NK-92 (cell line): Measurements from ENCODE around the gene NUDT5.
"Not testable (repeated sequence)": the region's sequence is repeated elsewhere in the genome, so short reads cannot be mapped to it uniquely, and the experiment has no call there.

Experiments used
- DNase-seq: peaks from one replicate; lab custom pipeline; 2025; ENCODE audit not compliant: unreplicated experiment; lab: John Stamatoyannopoulos, UW

NUDT5 gene

DNA sequence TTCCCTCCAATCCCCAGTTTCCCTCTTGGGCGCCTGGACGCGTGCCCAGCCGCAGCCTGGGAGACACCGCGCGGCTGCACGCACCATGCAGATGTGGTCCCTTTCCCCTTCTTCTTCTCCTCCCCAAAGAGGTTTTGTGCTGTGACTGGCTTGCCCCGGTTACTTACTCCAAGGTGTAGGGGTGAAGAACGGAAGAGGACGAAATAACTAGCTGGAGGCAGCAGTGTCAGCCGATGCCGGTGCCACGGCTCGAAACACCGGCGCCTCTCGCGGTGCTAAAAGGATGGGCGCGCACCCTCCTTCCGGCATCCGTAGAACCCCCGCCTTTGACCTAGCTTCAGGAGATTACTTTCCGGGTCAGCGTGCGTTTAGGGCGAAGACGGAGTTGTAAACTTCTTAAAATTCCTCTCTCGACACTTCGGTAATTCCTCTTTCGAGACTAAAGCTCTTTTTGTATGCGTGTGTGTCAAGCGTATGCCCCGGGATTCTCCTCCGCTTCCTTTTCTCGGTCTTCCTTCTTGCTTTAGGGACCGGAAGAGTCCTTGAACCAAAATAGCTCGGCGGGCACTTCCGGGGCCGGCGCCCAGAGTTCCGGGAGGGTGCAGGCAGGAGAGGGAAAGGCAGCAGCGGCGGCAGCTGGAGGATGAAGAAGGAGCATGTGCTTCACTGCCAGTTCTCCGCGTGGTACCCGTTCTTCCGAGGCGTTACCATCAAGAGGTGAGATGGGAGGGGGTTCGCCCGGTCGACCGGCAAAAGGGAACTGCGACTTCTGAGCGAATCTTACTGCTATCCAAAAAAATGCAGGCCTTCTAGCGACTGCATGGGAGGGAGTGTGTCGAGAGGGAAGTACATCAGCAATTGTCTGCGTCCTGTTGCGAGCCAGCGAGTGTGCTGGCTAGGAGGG is at the start of gene NUDT5, which contains the start of gene CDC123:
TSS of gene NUDT5 (minus strand) at position 289 of the 904 bp plus-strand sequence. CDS start 9,600 bp downstream, outside the sequence.
TSS of gene CDC123 (plus strand) at position 586 of the 904 bp plus-strand sequence. CDS start at position 644, 58 bp downstream.
- no peak for DNase-seq

DNA sequence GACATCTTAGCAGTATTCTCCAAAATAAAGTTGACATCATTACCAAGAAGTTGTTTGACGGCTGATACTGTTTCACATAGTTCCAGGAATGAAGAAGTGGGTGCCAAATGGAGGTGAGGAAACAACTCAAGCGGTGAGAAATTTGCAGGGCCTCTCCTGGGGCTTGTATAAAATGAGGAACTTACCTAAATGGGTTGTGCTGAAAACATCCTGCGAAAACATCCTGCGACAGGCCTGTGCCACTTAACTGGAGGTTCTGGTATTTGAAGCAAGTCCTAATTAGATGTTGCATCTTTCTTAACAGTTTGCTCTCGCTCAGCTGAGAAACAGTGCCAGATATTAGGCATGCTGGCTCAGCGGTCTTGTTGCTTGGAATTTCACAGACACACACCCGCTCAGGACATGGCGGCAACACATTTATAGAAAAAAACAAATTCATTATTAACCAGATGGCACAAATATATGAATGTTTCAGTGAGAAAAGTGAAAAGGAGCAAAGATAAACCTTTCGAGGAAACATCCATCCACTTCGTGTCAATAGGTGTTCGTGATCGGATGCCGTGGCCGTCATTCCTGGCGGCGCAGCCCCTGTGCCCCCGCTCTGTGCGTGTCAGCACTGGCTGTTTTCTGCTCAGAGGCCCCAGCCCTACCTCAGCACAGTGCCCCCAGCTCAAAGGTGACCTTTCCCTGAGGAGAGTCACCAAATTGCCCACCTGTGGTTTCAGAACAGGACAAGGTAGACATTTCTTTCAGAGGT is 48.4 kb upstream of the NUDT5 start:
- no peak for DNase-seq

DNA sequence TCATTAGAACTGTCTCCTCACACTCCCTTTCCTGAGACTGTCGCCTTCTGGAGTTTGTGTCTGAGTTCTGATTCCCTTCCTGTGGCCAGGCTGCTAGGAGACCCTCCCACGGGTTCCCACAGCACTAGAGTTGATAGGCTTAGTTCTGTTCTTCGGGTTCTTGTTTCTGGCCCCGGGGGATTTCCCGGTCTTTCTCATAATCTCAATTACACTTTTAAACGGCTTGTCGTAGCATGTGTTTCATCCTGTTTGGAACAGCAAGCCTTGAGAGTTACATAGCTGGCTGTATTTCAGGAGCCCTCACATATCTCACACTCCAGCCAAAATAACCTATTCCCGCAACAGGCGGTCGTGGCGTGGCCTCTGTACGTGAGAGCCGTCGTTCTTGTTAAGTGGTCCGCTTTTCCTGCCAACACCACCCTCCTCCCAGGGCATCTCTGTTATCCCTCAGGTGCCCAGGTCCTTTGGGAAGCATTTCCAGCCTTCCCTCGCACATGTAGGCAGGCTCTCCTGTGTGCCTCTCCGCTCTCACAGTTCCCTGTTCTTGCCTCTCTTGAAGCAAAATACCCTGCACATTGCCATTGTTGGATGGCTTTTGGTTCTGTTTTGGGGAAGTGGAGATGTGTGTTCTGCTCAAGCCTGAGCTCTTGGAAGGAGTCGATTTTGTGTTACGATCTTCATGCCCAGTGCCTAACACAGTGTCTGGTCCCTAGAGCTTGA is 46.3 kb upstream of the NUDT5 start:
- no peak for DNase-seq

DNA sequence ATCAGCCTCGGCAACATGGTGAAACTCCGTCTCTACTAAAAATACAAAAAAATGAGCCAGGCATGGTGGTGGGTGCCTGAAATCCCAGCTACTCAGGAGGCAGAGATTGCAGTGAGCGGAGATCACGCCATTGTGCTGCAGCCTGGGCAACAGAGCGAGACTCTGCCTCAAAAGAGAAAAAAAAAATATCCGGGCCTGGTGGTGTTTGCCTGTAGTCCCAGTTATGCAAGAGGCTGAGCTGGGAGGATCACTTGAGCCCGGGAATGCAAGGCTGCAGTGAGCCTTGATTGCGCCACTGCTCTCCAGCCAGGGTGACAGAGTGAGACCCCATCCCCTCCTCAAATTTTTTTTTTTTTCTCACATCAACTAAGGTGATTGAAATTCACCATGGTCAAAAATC is 43.1 kb upstream of the NUDT5 start:
- DNase-seq: no peak

DNA sequence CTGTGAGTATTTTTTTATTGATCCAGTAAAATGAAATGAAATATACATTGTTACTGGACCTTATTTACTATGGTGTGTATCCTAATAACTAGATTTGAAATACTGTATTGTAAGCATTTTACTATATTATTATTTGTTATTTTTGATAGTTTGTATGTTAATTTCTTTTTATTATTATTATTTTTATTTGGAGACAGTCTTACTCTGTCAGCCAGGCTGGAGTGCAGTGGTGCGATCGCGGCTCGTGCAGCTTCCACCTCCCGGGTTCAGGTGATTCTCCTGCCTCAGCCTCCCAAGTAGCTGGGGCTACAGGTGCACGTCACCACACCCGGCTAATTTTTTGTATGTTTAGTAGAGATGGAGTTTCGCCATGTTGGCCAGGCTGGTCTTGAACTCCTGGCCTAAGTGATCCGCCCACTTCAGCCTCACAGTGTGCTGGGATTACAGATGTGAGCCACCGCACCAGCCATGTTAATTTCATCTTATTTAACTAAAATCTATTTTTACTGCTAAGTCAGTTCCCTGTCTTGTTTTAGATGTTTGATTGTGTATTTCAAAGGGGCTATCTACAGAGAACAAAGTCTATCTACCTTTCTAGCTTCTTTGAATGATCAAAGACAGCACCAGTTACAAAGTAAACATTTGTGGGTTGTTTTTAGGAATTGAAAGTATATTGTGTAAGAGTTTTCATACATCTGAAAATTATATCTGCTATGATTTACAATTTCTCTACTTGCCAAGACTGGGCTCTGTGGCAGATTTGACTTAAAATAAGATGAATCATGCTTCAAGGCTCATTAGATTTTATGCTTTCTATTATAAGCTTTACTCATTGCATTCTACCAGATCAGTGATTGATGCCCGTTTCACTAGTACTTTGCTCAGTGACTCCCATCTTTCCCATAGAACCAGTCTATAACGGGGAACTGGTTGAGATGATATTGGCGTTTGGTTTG is 41.9 kb upstream of the NUDT5 start:
- DNase-seq: no peak

DNA sequence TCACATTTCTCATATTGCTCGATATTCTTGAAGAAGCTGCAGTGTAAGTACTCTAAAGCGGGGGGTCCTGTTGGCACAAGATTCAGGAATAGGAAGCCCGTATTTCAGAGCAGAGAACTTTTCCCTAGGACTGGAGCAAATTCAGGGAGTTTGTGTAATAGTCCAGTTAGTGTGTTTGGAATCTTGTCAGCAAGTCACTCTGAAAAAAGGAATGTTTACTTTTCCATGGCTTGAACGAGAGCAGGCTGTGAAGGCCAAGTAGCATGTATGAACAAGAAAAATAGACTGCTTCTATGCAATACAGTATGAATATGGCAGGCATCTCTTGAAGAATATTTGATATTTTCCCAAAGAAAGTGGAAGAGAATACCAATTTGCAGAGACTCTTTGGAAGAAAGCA is 40.1 kb upstream of the NUDT5 start:
- DNase-seq: no peak

DNA sequence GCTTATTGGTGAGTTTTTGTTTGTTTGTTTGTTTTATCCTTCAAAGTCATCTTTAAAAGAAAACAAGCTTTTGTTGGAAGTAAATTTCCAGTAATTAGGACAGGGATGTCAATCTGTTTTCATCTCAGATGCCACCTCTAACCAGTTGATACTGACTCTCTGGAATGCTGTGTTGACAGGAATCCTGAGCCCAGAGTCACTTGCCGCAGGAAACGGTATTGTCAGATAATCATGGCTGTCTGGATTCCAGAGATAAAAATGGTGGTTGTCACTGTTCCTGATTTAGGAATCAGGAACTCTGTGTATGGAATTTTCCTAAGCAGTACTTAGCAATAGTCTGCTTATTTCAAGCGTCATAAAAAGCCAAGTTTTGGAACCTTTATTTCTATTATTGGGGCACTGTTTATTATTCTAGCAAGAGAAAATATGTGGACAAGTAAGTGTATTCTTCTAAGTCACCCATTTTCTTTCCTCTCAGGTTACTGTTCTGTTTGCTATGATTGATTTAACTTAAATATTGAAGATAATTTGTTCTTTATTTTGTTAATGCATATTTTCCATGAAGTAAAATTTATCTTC is 39.5 kb upstream of the NUDT5 start:
- no peak for DNase-seq

DNA sequence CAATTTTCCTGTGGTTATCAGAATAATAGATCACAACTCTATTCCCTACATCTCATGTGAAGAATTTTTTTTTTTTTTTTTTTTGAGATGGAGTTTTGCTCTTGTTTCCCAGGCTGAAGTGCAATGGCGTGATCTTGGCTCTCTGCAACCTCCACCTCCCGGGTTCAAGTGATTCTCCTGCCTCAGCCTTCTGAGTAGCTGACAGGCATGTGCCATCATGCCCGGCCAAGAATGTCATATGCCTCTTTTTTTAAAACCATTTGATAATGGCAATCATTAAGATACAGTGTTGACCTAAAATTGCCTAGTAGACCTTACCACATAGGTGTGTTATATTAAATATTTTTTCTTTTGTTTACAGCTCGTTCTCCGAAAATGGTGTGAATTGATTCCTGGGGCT is 39.0 kb upstream of the NUDT5 start:
- DNase-seq: not testable (repeated sequence)

DNA sequence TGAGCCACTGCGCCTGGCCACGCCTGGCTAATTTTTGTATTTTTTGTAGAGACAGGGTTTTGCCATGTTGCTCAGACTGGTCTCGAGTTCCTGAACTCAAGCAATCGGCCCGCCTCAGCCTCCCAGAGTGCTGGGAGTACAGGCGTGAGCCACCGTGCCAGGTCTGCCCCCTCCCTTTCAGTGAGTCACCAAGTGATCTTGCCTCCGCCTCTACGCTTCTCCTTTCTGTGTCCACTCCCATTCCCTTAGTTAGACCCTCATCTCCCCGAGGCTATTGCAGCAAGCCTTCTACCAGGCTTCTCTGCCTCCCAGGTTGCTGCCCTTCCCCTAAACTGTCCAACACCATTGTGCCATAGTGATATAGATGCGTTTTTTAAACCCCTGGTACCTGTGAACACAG is 33.2 kb upstream of the NUDT5 start:
- no peak for DNase-seq

DNA sequence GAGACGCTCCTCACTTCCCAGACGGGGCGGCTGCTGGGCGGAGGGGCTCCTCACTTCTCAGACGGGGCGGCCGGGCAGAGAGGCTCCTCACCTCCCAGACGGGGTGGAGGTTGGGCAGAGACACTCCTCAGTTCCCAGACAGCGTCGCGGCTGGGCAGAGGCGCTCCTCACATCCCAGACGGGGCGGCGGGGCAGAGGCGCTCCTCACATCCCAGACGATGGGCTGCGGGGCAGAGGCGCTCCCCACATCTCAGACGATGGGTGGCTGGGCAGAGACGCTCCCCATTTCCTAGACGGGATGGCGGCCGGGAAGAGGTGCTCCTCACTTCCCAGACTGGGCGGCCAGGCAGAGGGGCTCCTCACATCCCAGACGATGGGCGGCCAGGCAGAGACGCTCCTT is 30.7 kb upstream of the NUDT5 start:
- not testable (repeated sequence) for DNase-seq

DNA sequence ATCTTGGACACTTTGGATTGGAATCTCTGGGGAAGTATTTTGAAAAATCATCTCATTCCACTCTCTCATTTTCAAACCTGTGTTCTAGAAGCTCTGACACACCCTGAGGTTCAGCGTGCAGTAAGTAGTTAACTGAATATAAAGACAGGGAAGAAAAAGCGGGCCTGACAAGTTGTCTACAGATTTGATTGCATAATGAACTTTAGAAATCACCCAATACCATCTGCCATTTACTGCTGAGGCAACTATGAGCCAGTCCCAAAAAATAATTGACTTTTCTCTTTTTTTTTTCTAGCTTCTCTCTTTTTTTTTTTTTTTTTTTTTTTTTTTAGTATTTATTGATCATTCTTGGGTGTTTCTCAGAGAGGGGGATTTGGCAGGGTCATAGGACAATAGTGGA is 29.8 kb upstream of the NUDT5 start:
- no peak for DNase-seq

DNA sequence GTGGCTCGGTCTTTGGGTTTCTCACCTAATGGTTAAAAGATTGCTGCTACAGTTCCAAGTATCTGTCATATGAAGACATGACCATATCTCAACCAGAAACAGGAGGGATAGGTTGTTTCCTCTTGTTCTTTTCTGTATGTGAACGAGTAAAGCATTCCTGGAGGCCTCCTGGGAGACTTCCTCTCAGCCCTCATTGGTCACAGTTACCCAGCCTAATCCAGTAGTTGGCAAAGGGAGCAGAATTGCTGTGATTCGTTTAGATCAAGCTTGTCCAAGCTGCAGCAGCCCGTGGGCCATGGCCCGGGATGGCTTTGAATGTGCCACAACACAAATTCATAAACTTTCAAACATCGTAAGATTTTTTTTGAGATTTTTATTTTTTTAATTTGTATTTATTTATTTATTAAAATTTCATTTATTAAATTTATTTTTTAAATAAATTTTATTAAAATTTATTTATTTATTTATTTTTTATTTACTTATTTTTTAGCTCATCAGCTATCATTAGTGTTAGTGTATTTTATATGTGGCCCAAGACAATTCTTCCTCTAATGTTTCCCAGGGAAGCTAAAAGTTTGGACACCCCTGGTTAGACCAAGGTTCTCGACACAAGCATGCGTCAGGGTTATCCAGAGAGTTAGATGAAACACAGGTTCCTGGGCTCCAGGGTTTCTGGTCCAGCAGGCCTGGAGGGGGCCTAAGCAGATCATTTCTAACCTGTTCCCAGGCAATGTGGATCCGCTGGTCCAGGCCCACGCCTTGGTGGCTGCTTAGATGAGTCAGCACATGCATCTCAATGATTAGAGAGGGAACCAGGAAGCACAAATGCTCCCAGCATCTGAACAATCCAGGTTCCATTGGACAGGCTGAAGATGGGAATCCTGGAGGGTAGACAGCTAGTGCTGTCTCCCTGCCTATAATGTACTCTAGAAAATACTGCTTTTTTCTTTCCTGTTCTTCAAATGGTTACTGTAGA is 25.9 kb upstream of the NUDT5 start:
- no peak for DNase-seq

DNA sequence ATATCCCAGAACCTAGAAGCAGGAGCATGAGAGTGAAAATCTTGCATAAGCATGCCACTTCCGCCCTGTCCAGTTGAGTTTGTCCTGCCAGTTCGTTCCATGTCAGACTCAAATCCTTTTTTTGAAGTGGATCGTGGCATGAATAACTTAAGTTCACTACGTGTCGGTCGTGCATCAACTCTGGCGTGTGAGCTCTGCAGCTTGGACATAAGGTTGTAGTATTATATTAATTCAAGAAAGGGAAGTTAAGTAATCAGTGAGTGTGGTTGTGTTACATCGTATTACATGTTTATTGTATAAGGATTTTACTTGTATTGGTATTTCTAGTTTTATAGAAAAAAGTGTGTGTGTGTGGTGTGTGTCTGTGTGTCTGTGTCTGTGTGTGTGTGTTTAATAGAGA is 23.3 kb upstream of the NUDT5 start:
- no peak for DNase-seq

DNA sequence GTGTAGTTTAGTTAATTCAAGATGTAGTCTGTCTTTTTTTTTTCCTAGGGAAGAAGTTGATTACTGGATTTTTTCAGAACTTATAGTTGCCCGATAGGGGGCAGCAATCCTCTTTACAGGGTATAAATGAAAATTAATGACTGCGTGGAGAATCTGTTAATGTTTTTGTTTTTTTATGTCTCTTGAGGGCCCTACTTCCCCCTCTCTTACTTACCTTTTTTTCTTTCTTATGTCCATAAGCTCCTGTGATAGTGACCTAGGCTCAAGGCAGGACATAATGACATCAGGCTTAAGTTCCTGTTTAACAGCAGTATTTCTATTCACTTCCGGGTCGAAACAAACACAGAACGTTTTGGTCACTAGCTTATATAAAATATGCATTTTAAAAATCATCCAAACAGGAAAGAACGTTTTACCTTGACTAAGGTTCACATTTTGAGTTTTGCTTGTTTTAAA is 19.1 kb upstream of the NUDT5 start:
- no peak for DNase-seq

DNA sequence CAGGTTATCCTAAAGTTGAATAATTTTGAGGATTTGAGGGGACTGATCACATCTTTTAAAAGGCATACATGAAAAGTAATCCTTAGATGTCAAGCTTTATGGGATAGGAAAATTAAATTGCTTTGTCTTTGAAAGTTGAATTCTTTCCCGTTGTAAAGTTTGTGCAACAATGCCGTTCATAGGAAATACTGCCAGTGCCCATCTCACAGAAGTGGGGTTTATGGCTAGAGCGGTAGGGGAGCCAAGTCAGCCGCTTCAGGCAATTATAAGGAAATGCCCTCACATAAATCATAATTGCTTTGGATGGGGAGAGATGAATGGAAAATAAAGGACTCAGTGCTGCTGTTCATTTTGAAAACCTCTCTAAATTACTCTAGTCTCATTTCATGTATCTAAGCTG is 18.4 kb upstream of the NUDT5 start:
- DNase-seq: no peak

DNA sequence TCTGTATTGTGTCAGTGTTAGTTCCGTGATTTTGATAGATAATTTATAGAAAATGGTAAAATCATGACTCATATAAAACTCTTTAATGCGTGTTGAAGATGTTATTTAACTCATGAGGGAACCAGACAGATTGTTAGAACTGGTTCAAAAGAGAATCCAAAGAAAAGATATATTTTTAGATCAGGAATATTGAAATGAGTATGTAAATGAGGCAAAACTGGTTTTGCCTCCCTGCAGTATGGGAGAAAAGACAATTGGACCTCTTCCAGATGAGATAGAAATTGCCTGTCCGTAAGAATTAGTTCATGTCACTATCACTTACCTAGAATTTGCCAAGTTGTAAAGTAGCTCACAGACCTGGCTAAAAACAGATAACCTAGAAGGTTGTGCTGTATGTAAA is 17.9 kb upstream of the NUDT5 start:
- no peak for DNase-seq

DNA sequence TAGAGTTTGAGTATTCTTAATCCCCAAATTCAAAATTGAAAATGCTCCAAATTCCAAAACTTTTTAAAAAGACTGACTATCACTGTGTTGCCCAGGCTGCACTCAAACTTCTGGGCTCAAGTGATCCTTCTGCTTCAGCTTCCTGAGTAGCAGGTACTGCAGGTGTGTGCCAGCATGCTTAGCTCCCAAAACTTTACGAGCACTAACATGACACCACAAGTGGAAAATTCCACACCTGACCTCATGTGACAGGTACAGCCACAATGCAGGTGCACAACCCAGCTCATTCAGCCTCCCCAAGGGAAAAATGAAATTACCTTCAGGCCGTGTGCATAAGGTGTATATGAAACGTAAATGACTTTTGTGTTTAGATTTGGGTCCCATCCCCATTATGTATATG is 16.8 kb upstream of the NUDT5 start:
- DNase-seq: no peak

DNA sequence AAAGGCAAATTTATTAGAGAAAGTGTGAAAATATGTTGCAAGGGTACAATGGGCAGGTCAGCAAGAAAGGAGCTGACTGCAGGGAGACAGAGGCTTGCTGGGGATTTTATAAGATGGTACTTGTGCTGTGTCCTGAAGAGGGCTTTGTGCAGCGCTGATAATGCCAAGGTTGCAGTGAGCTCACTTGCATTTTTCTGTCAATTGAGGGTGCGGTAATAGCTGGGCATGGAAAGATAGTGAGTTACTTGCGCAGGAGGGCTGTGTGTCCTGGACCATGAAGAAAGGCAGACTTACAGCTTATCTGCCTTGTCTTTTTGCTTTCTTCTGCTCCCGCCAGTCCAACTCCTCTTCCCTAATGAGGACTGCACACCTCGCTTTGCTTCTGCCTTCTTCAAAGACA is 12.8 kb upstream of the NUDT5 start:
- no peak for DNase-seq

DNA sequence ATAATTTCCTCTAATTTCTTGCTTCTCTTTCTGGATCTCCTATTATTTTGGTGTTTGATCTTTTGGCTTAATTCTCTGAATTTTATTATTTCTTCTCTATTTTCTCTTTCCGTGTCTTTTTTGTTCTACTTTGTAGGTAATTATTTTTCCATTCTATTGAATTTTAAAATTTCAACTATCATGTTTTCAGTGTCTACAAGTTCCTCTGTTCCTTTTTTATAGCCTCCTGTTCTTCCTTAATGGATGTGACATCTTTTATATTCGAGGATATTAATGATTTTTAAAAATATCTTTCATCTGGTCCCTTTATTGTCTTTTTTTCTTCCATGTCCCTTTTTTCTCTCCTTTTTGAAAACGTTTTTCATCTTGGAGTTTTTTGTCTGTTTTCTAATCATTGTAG is 11.4 kb upstream of the NUDT5 start:
- no peak for DNase-seq
